CD4-positive, alpha-beta T cell (primary cell): ENCODE measurements around the gene FAM184A. TPM values are rescaled to one million over a fixed set of nuclear protein-coding genes. Genes with fewer than 3 reads are reported as not detected.

Source experiments
- ATAC-seq: fragments of 200-7000 bp; cut with Tn5 transposase; one replicate; pipeline ENCODE4 v1.10.0; 2022; ENCODE audit warnings: mild to moderate bottlenecking; ENCODE audit not compliant: poor library complexity
- CTCF ChIA-PET: fragments of 350-600 bp; sonication (Branson Sonifier 250); formaldehyde crosslinking; loops from one replicate; lab custom pipeline; 2021; ENCODE audit warnings: antibody characterized with exemption, inconsistent platforms; lab: Charles Lee
- POLR2A ChIA-PET: fragments of 350-600 bp; sonication (Branson Sonifier 250); formaldehyde crosslinking; loops from one replicate; lab custom pipeline; 2021; ENCODE audit warnings: antibody characterized with exemption, inconsistent platforms; lab: Charles Lee
- DNase-seq, 14 experiments: peaks; one replicate each; pipeline ENCODE4 v3.0.0-alpha.2; 2013 to 2020; ENCODE audit warnings: mixed read lengths in 2 of 14
- H3K27ac ChIP-seq, 2 donors: one replicate each; pipeline versions ENCODE4 v1.5.1 to v1.7.0; 2013; ENCODE audit warnings: low read length in 2 of 2, low read depth in 1 of 2, mild to moderate bottlenecking in 1 of 2
- H3K27me3 ChIP-seq, 2 experiments: 1 replicate in 1 of 2; 2 replicates in 1 of 2; pipeline versions ENCODE4 v1.6.1 to v1.7.0; 2013; ENCODE audit warnings: low read length in 2 of 2, control low read depth in 1 of 2, mild to moderate bottlenecking in 1 of 2, moderate library complexity in 1 of 2; ENCODE audit not compliant: insufficient read depth in 2 of 2, control insufficient read depth in 1 of 2
- H3K36me3 ChIP-seq: one replicate; pipeline ENCODE4 v1.6.1; 2013; ENCODE audit warnings: low read length, control low read depth; ENCODE audit not compliant: insufficient read depth
- H3K4me1 ChIP-seq: one replicate; pipeline ENCODE4 v1.6.1; 2013; ENCODE audit warnings: low read length, control low read depth; ENCODE audit not compliant: insufficient read depth
- H3K4me3 ChIP-seq: one replicate; pipeline ENCODE4 v1.5.1; 2013; ENCODE audit warnings: mild to moderate bottlenecking, low read length, moderate library complexity
- H3K9me3 ChIP-seq, 2 experiments: 1 replicate in 1 of 2; 2 replicates in 1 of 2; pipeline versions ENCODE4 v1.6.1 to v1.7.0; 2013; ENCODE audit warnings: low read length in 2 of 2, mild to moderate bottlenecking in 2 of 2, control low read depth in 1 of 2, moderate library complexity in 1 of 2; ENCODE audit not compliant: control insufficient read depth in 1 of 2, insufficient read depth in 1 of 2
- H3K27ac Mint-ChIP-seq: one replicate; pipeline ENCODE4 v1.8.0; 2020; ENCODE audit warnings: mixed read lengths
- H3K27me3 Mint-ChIP-seq: one replicate; pipeline ENCODE4 v1.8.0; 2021; ENCODE audit warnings: mixed read lengths
- H3K36me3 Mint-ChIP-seq: one replicate; pipeline ENCODE4 v1.8.0; 2021; ENCODE audit warnings: low read depth, mixed read lengths
- H3K4me1 Mint-ChIP-seq: one replicate; pipeline ENCODE4 v1.8.0; 2021; ENCODE audit warnings: low read depth, mixed read lengths
- H3K4me3 Mint-ChIP-seq: one replicate; pipeline ENCODE4 v1.8.0; 2020; ENCODE audit warnings: mild to moderate bottlenecking, mixed read lengths
- H3K9me3 Mint-ChIP-seq: one replicate; pipeline ENCODE4 v1.8.0; 2020; ENCODE audit warnings: mixed read lengths
- CTCF ChIP-seq: fragments of 200-600 bp; IDR thresholded peaks from one replicate; pipeline ENCODE4 v1.8.0; 2022; ENCODE audit warnings: antibody characterized with exemption, mild to moderate bottlenecking
- intact Hi-C, 2 experiments: fragments of 100-400 bp; cut with DNase I in 1 of 2; cut with micrococcal nuclease in 1 of 2; formaldehyde crosslinking; loops; one replicate each; pipeline versions ENCODE4 v1.15.1 to v1.9.0; 2023 to 2025; cut with DNase I, micrococcal nuclease
- total RNA-seq, 174 experiments: library from RNA in 2 of 174; stranded (reverse) in 2 of 174; gene quantifications; one replicate each; pipeline ENCODE4 v1.2.3 and lab custom pipeline; 2021 to 2026

FAM184A gene
- total RNA-seq, 2 experiments from 2014 or later: 2.9 to 3.3 TPM

GRCh38 chr6:119096721-119097565 is 18.5 kb upstream of the FAM184A start:
- H3K4me1 Mint-ChIP-seq: peaks cover 20% of the 10 kb centered on the region
- no peak for DNase-seq
- ChIA-PET CTCF (interaction anchor here (1.7 kb wide), 1 partner anchor 13 kb away, joined by 5 read pairs; no protein-coding TSS in a partner anchor), POLR2A (no interaction called here)
- Histone ChIP-seq H3K27ac (peak overlapping the region in 1 of 2 donors; percentile 9), H3K4me1 (peaks cover 5% of the 10 kb centered on the region), H3K4me3 (no peak overlapping the region), H3K36me3 (no peaks in the 10 kb centered on the region), H3K9me3 (no peaks in the 10 kb centered on the region), H3K27me3 (no peaks in the 10 kb centered on the region)
- no peaks in the 10 kb centered on the region for H3K9me3 Mint-ChIP-seq
- no peaks in the 10 kb centered on the region for H3K27me3 Mint-ChIP-seq
- no peak for TF ChIP-seq CTCF
- peak overlapping the region; percentile 73 for H3K27ac Mint-ChIP-seq
- intact Hi-C loops: no loop called here
- H3K36me3 Mint-ChIP-seq: no peaks in the 10 kb centered on the region
- H3K4me3 Mint-ChIP-seq: peak overlapping the region; percentile 0
- no peak for ATAC-seq

GRCh38 chr6:119090256-119090655 is 11.8 kb upstream of the FAM184A start:
- H3K27me3 Mint-ChIP-seq: no peaks in the 10 kb centered on the region
- no peaks in the 10 kb centered on the region for H3K9me3 Mint-ChIP-seq
- no peak overlapping the region for H3K4me3 ChIP-seq
- no peaks in the 10 kb centered on the region for H3K36me3 ChIP-seq
- POLR2A ChIA-PET: interaction anchor here (1.0 kb wide), 1 partner anchor 12 kb away, joined by 3 read pairs; the partner anchor contains the start of gene FAM184A
- H3K36me3 Mint-ChIP-seq: no peaks in the 10 kb centered on the region
- H3K27ac ChIP-seq: no peak overlapping the region
- intact Hi-C loops: no loop called here
- no peaks in the 10 kb centered on the region for H3K4me1 ChIP-seq
- no peak for DNase-seq
- no peak for TF ChIP-seq CTCF
- H3K9me3 ChIP-seq: no peaks in the 10 kb centered on the region
- no peaks in the 10 kb centered on the region for H3K4me1 Mint-ChIP-seq
- peaks cover 0 to 2% of the 10 kb centered on the region in 2 experiments for H3K27me3 ChIP-seq
- no peak for ATAC-seq
- CTCF ChIA-PET: interaction anchor here (0.6 to 1.4 kb wide), 2 partner anchors 11 to 20 kb away, joined by 3 read pairs; no protein-coding TSS in a partner anchor
- no peak overlapping the region for H3K4me3 Mint-ChIP-seq
- H3K27ac Mint-ChIP-seq: no peak overlapping the region

- H3K4me1 ChIP-seq: no peaks in the 10 kb centered on the region
- intact Hi-C loops: loop anchor here in 1 of 2 experiments (5.0 kb wide), 1 partner anchor 192 kb away; the partner anchor contains the start of gene ASF1A
- H3K27me3 Mint-ChIP-seq: no peaks in the 10 kb centered on the region
- no peak overlapping the region for H3K27ac ChIP-seq
- no peaks in the 10 kb centered on the region for H3K36me3 ChIP-seq
- ATAC-seq (no peak), DNase-seq (no peak)
- ChIA-PET POLR2A (no interaction called here), CTCF (no interaction called here)
- H3K4me3 ChIP-seq: no peak overlapping the region
- H3K9me3 ChIP-seq: peaks cover 9 to 16% of the 10 kb centered on the region in 2 experiments
- no peaks in the 10 kb centered on the region for H3K4me1 Mint-ChIP-seq
- no peak overlapping the region for H3K4me3 Mint-ChIP-seq
- H3K36me3 Mint-ChIP-seq: peaks cover 4% of the 10 kb centered on the region
- peaks cover 3% of the 10 kb centered on the region for H3K9me3 Mint-ChIP-seq
- no peak for TF ChIP-seq CTCF
- H3K27ac Mint-ChIP-seq: no peak overlapping the region
- peaks cover 0 to 2% of the 10 kb centered on the region in 2 experiments for H3K27me3 ChIP-seq
These were observed 6.3 kb upstream of the FAM184A start for GRCh38 chr6:119084784-119085183.
